Fibroblast of mammary gland (primary cell): ENCODE measurements around the gene AVEN.

Source experiments
- DNase-seq: peaks from one replicate; pipeline ENCODE4 v3.0.0-alpha.2; 2010; ENCODE audit warnings: low read depth
- H3K4me3 ChIP-seq: 2 replicates; pipeline ENCODE4 v1.5.1; 2011; ENCODE audit warnings: low read depth, mild to moderate bottlenecking, low read length, moderate library complexity; ENCODE audit not compliant: control insufficient read depth
- TF ChIP-seq, protein P1 (sequence below): conservative IDR thresholded peaks from 2 replicates; pipeline ENCODE4 v1.5.1; 2011; ENCODE audit warnings: low read depth, low read length, inconsistent platforms; ENCODE audit not compliant: control insufficient read depth, insufficient read depth

Gene AVEN

GRCh38 chr15:34070003-34070402, 31.0 kb upstream of the AVEN start:
- no peak for DNase-seq
- TF ChIP-seq, protein P1, sequence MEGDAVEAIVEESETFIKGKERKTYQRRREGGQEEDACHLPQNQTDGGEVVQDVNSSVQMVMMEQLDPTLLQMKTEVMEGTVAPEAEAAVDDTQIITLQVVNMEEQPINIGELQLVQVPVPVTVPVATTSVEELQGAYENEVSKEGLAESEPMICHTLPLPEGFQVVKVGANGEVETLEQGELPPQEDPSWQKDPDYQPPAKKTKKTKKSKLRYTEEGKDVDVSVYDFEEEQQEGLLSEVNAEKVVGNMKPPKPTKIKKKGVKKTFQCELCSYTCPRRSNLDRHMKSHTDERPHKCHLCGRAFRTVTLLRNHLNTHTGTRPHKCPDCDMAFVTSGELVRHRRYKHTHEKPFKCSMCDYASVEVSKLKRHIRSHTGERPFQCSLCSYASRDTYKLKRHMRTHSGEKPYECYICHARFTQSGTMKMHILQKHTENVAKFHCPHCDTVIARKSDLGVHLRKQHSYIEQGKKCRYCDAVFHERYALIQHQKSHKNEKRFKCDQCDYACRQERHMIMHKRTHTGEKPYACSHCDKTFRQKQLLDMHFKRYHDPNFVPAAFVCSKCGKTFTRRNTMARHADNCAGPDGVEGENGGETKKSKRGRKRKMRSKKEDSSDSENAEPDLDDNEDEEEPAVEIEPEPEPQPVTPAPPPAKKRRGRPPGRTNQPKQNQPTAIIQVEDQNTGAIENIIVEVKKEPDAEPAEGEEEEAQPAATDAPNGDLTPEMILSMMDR: no peak
- no peak overlapping the region for H3K4me3 ChIP-seq

- DNase-seq: no peak
- H3K4me3 ChIP-seq: no peak overlapping the region
- TF ChIP-seq, protein P1: no peak
Measured at GRCh38 chr15:34065941-34066340, 26.9 kb upstream of the AVEN start.

- TF ChIP-seq, protein P1: no peak
- H3K4me3 ChIP-seq: no peak overlapping the region
- no peak for DNase-seq
Measured at GRCh38 chr15:34065261-34065660, 26.3 kb upstream of the AVEN start.

DNA sequence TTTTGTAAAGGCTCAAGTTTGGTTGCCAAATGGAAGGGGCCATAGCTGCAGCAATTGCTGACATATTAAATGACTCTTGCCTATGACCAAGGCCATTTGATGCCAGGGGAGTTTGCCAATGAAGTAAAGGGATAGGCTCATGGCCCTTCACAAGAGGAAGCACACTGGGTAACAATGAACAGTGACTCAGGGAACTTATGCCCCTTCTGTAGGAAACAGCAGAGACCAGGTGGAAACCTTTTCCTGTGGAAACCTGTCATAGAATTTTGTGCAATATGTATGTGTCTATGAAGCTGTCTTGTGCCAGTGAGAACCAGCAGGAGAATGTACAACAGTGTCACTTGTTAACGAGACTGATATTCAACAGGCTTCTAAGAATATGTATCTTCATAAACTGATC, 25.4 kb upstream of the AVEN start:
- no peak for DNase-seq
- no peak overlapping the region for H3K4me3 ChIP-seq
- TF ChIP-seq, protein P1: no peak

- H3K4me3 ChIP-seq: no peak overlapping the region
- no peak for DNase-seq
- TF ChIP-seq, protein P1: no peak
Measured at GRCh38 chr15:34059946-34060345, 20.9 kb upstream of the AVEN start.

- H3K4me3 ChIP-seq: no peak overlapping the region
- TF ChIP-seq, protein P1: no peak
- no peak for DNase-seq
Measured at GRCh38 chr15:34059476-34059875, 20.5 kb upstream of the AVEN start.

- DNase-seq: no peak
- no peak overlapping the region for H3K4me3 ChIP-seq
- TF ChIP-seq, protein P1: no peak
Measured at GRCh38 chr15:34056911-34057310, 17.9 kb upstream of the AVEN start.
